ENCODE results near the gene EDN2. TPM values are rescaled to one million over a fixed set of nuclear protein-coding genes. Genes with fewer than 3 reads are reported as not detected.

The EDN2 gene
- total and polyA plus RNA-seq, 2 donors (not counting 1 experiment from before 2014, with no cell fraction given) = not detected

DNA sequence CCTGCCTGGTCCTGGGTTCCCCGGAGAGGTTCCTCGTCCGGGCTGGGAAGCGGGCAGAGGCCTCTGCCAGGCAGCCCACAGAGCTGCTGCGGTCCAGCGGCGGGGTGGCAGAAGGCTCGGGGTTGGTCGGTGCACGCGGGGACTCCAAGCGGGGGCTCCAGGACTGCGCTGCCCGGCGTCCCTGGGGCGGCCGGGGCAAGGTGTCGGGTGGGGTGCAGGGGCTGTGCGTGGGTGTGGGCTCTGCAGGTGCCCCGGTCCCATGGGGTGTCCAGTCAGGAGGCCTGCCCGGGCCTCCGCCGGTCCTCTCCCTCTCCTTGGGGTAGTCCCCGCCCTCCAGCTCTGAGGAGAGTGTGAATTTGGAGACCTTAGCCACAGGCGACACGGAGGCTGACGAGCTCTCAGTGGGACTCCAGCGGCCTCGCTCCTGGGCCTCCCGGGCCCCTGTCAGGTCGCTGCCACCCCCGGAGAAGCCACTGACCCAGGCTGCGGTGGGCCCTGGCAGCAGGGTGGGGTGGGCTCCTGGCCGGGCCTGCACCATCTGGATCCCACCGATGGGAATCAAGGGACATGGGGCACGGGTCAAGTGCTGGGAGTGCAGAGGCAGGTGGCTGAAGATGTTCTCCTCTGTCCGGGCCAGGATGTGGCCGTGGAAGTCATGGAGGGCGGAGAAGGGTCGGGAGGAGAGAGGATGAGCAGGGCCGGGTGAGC is 26.2 kb upstream of the EDN2 start:
- peaks cover 0 to under 1% of the 10 kb centered on the region in 2 donors for H3K4me1 ChIP-seq (ENCODE audit: control insufficient read depth in 2 of 2, insufficient read depth in 2 of 2, low read length in 2 of 2)
- no peak overlapping the region for H3K9ac ChIP-seq (ENCODE audit: low read length)
- H3K9me3 ChIP-seq (ENCODE audit: control extremely low read depth in 1 of 3, control insufficient read depth in 2 of 3, insufficient read depth in 1 of 3, low read length in 2 of 3) = no peaks in the 10 kb centered on the region
- no peak overlapping the region for H3K4me3 Mint-ChIP-seq
- H2AFZ ChIP-seq (ENCODE audit: insufficient read depth, low read depth, low read length, poor library complexity, severe bottlenecking) = no peak overlapping the region
- H3K4me2 ChIP-seq (replicated peaks; ENCODE audit: low read depth, low read length, poor library complexity, severe bottlenecking) = no peak overlapping the region
- H3K27me3 Mint-ChIP-seq = no peaks in the 10 kb centered on the region
- H3K9me3 Mint-ChIP-seq (ENCODE audit: insufficient read depth) = no peaks in the 10 kb centered on the region
- 94% methylated on average over 36 of the region's 41 CpGs for WGBS (ENCODE audit: insufficient coverage)
- no peak overlapping the region for H3K27ac ChIP-seq (ENCODE audit: low read length in 2 of 2)
- no peaks in the 10 kb centered on the region for H3K79me2 ChIP-seq (ENCODE audit: control insufficient read depth, insufficient read depth, low read length)
- H4K20me1 ChIP-seq (ENCODE audit: control insufficient read depth, insufficient read depth, low read length, poor library complexity, severe bottlenecking) = no peaks in the 10 kb centered on the region
- CTCF ChIA-PET = no interaction called here
- peaks cover 0 to 11% of the 10 kb centered on the region in 2 experiments for H3K36me3 ChIP-seq (replicated peaks in 1 of 2; ENCODE audit: control extremely low read depth in 1 of 2, control insufficient read depth in 1 of 2, extremely low read depth in 1 of 2, insufficient read depth in 2 of 2, low read length in 1 of 2)
- TF ChIP-seq, protein P1, sequence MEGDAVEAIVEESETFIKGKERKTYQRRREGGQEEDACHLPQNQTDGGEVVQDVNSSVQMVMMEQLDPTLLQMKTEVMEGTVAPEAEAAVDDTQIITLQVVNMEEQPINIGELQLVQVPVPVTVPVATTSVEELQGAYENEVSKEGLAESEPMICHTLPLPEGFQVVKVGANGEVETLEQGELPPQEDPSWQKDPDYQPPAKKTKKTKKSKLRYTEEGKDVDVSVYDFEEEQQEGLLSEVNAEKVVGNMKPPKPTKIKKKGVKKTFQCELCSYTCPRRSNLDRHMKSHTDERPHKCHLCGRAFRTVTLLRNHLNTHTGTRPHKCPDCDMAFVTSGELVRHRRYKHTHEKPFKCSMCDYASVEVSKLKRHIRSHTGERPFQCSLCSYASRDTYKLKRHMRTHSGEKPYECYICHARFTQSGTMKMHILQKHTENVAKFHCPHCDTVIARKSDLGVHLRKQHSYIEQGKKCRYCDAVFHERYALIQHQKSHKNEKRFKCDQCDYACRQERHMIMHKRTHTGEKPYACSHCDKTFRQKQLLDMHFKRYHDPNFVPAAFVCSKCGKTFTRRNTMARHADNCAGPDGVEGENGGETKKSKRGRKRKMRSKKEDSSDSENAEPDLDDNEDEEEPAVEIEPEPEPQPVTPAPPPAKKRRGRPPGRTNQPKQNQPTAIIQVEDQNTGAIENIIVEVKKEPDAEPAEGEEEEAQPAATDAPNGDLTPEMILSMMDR (IDR thresholded peaks at IDR 0.05) = no peak
- no peak for TF ChIP-seq EZH2 (IDR thresholded peaks at IDR 0.05; ENCODE audit: borderline replicate concordance, insufficient read depth, low read depth, low read length, poor library complexity, severe bottlenecking)
- ATAC-seq (ENCODE audit: low read depth) (no peak), DNase-seq (no peak)
- intact Hi-C loops (cut with micrococcal nuclease) = loop anchor here (10.0 kb wide), 1 partner anchor 64 kb away; no protein-coding TSS in a partner anchor
- no peaks in the 10 kb centered on the region for H3K27me3 ChIP-seq (replicated peaks in 1 of 4; ENCODE audit: control extremely low read depth in 1 of 4, control insufficient read depth in 3 of 4, insufficient read depth in 4 of 4, low read length in 3 of 4)
- no peak overlapping the region for H3K4me3 ChIP-seq (ENCODE audit: control extremely low read depth in 1 of 5, extremely low read depth in 1 of 5, insufficient read depth in 1 of 5, low read depth in 2 of 5, low read length in 4 of 5)
- H3K4me1 Mint-ChIP-seq = no peaks in the 10 kb centered on the region
- no peak overlapping the region for H3K27ac Mint-ChIP-seq
- POLR2A ChIA-PET = no interaction called here

GRCh38 chr1:41509270-41509671 is 24.8 kb upstream of the EDN2 start:
- Histone ChIP-seq H3K27me3 (replicated peaks in 1 of 4; ENCODE audit: control extremely low read depth in 1 of 4, control insufficient read depth in 3 of 4, insufficient read depth in 4 of 4, low read length in 3 of 4) (no peaks in the 10 kb centered on the region), H3K4me1 (ENCODE audit: control insufficient read depth in 2 of 2, insufficient read depth in 2 of 2, low read length in 2 of 2) (no peaks in the 10 kb centered on the region), H3K9ac (ENCODE audit: low read length) (no peak overlapping the region), H4K20me1 (ENCODE audit: control insufficient read depth, insufficient read depth, low read length, poor library complexity, severe bottlenecking) (no peaks in the 10 kb centered on the region), H3K4me2 (replicated peaks; ENCODE audit: low read depth, low read length, poor library complexity, severe bottlenecking) (no peak overlapping the region), H3K9me3 (ENCODE audit: control extremely low read depth in 1 of 3, control insufficient read depth in 2 of 3, insufficient read depth in 1 of 3, low read length in 2 of 3) (no peaks in the 10 kb centered on the region), H3K36me3 (replicated peaks in 1 of 2; ENCODE audit: control extremely low read depth in 1 of 2, control insufficient read depth in 1 of 2, extremely low read depth in 1 of 2, insufficient read depth in 2 of 2, low read length in 1 of 2) (peaks cover 0 to 11% of the 10 kb centered on the region in 2 experiments), H2AFZ (ENCODE audit: insufficient read depth, low read depth, low read length, poor library complexity, severe bottlenecking) (no peak overlapping the region), H3K4me3 (ENCODE audit: control extremely low read depth in 1 of 5, extremely low read depth in 1 of 5, insufficient read depth in 1 of 5, low read depth in 2 of 5, low read length in 4 of 5) (no peak overlapping the region), H3K27ac (ENCODE audit: low read length in 2 of 2) (no peak overlapping the region), H3K79me2 (ENCODE audit: control insufficient read depth, insufficient read depth, low read length) (no peaks in the 10 kb centered on the region)
- Mint-ChIP-seq H3K27ac (no peak overlapping the region), H3K4me1 (peaks cover under 1% of the 10 kb centered on the region), H3K9me3 (ENCODE audit: insufficient read depth) (no peaks in the 10 kb centered on the region), H3K27me3 (no peaks in the 10 kb centered on the region), H3K4me3 (no peak overlapping the region)
- POLR2A ChIA-PET = no interaction called here
- WGBS (ENCODE audit: insufficient coverage) = 18% methylated on average over 5 of the region's 9 CpGs
- CTCF ChIA-PET = interaction anchor here (2.3 kb wide), 1 partner anchor 8 kb away, joined by 8 read pairs; no protein-coding TSS in a partner anchor
- DNase-seq (no peak), ATAC-seq (ENCODE audit: low read depth) (no peak)
- intact Hi-C loops (cut with micrococcal nuclease) = no loop called here
- TF ChIP-seq, protein P1 (IDR thresholded peaks at IDR 0.05) = no peak
- TF ChIP-seq EZH2 (IDR thresholded peaks at IDR 0.05; ENCODE audit: borderline replicate concordance, insufficient read depth, low read depth, low read length, poor library complexity, severe bottlenecking) = no peak

All from B cell (primary cell).